ENCODE results near the gene RBCK1.
"Not testable (repeated sequence)": the region's sequence is repeated elsewhere in the genome, so short reads cannot be mapped to it uniquely, and the experiment has no call there.

The RBCK1 gene

GRCh38 chr20:438571-439469 is 30.7 kb downstream of the RBCK1 start:
- no peak for DNase-seq

- DNase-seq, result no peak
Measured at GRCh38 chr20:440148-440547, 32.0 kb downstream of the RBCK1 start.

GRCh38 chr20:440636-441035 is 32.5 kb downstream of the RBCK1 start:
- DNase-seq, result peak; percentile 24

DNA sequence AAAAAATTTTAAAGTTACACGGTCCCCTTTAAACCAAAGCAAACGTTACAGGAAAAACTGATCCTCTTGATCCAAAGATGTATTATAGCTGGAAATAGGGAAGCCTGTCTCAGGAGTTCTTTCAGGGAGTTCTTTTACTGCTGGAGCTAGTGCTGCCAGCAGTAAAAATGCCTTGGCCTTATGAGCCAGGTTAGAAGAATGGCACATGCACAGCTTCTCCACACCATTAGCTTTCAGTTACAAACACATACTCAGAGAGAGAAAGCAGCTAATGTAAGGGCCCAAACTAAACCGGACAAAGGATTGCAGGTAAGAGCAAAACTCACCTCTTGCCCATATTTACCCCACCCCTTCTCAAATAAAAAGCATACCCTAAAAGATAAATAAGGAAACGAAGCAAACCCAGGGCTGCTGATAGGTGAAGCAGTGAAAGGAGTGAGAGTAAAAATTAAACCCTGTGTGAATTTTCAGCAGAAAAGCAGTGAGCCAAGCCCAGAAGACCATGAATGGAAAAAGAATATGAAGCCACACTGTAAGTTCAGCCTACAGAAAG is 35.2 kb downstream of the RBCK1 start:
- DNase-seq, result no peak

DNA sequence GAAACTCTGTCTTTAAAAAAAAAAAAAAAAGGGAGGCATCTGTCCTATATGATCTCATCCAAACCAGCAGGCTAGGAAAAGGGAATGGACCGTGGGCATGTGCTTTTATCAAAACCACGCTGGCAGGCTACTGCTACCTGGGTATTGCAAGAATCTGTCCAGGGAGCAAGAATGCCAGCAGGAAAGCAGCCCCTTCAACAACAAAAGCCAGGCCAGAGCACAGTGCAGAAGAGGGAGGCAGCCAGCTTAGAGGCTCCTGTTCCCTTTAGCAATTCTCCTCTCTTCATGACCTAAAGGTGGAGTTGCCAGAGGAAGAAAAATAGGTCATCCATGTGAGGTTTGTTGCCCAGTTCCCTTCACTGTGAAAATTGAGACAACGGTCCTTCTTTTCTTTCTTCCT is 36.0 kb downstream of the RBCK1 start:
- DNase-seq, result no peak

DNA sequence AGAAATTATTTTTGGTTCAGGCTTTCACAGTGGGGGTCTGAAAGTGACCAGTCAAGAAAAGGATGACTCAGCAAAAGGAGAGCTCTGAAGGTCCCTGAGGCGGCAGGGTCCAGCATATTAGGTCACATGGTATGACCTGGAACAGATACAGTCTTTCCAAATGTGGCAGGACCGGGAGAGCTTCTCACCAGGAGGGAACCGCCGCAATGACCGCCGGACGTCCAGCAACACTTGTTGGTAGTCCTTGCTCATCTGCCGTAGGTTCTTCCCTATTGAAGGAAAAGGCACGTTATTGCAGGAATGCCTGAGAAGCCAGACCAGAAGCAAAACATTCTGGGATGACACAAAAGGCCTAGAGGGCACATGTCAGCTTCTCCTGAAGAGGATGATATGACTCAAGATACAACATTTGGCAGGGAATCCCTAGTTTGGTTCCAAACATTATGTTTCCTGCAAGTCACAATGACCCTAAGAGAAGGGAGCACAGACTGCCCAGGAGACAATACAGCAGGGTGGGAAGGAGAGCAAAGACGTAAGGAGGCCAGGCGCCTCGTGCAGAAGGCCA is 36.8 kb downstream of the RBCK1 start:
- peak; percentile 28 for DNase-seq

DNA sequence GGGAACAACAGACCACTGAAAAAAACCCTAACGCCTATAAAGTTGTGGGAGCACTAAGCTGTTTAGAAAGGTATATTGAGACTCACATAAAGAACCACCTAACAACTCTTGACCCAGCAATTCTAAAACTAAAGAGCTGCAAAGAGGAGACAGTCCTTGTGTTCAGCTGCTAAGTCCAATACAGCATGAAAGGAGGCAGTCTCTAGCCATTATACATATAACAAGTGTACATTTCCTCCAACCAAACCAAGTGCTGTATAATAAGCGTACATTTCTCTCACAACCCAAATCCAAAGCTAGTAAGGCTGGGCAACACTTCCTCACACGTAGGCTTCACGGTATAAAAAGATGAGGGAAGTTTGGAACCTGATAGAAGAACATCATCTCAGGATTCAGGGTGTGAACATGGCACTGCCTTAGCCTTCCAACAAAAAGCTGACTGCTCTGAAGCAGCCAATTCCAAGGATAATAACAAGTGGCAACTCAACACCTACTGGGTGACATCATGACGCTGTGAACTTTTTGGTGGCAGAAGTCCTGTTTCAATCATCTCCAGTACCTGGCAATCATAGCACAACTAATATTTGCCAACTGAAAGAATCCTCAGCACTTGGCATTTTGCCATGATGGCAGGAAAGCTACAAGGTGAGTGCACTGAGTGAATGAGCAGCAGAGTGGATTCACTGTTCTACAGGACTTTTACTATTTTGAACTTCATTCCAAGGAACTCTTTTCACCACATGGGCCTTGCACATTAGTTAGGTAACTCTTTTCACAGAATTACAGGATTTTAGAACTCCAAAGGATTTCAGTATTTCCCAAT is 37.6 kb downstream of the RBCK1 start:
- no peak for DNase-seq

DNA sequence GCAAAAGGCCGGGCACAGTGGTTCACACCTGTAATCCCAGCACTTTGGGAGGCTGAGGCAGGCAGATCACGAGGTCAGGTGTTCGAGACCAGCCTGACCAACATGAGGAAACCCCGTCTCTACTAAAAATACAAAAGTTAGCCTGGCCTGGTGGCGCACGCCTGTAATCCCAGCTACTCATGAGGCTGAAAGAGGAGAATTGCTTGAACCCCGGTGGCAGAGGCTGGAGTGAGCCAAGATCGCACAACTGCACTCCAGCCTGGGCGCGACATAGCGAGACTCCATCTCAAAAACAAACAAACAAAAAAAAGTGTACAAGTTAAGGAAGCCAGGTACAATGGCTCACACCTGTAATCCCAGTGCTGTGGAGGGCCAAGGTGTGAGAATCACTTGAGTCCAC is 43.9 kb downstream of the RBCK1 start:
- not testable (repeated sequence) for DNase-seq

DNA sequence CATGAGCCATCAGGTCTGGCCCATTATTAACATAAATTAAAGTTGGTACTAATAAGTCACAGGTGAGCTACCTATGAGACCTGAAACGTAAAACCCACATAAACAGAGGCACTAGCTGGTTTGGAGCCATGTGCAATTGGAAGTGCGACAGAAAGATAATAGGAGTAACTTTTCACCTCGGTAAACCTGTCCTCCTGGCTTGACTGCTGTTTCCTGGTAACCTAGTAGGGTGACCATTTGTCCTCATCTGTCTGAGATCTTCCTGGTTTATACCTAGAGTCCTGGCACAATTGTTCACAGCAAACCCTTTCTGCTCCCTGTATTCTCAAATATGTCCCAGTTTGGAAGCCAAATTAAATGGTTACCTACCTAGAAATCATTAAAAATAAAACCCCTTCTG is 46.9 kb downstream of the RBCK1 start:
- no peak for DNase-seq

DNA sequence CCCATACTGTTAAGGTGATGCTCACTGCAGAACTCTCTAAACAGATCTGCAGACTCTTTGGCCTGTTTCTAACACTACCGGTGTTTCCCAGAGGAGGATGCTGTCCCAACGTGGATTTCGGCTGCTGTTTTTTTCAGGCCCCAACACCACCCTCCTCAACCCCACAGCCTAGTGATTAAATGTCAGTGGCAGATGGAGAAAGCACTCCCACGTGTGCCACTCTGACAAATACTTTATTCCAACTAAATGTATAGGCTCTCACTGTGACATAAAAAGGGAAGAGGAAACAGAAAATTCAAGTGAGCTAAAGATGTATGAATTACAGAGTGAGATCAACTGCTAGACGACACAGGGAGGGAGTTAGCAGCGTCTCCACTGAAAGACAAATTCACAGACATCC is 50.7 kb downstream of the RBCK1 start:
- no peak for DNase-seq

DNA sequence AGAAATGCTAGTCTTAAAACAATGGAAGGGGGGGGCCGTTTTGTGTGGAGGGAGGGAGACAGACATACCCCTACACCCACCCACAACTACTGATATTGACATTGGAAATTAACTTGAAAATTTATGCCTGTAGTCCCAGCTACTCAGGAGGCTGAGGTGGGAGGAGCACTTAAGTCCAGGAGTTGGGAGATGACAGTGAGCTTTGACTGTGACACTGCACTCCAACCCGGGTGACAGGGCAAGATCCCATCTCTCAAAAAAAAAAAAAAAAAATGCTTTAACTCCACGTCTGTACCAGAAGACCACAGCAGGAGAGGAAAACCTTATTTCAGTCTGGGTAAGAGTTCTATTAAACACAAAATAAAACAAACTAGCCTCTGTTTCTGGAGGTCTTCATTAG is 52.1 kb downstream of the RBCK1 start:
- DNase-seq, result no peak

GRCh38 chr20:460707-461106 is 52.6 kb downstream of the RBCK1 start:
- DNase-seq, result no peak

GRCh38 chr20:461254-462198 is 53.4 kb downstream of the RBCK1 start:
- DNase-seq, result peak; percentile 63

- peak; percentile 88 for DNase-seq
Measured at GRCh38 chr20:462199-462991, 54.3 kb downstream of the RBCK1 start, which contains the start of gene TBC1D20. Gene TBC1D20, minus strand, starts transcription at chr20:462533. Its CDS starts 128 bp downstream, at chr20:462405.

DNA sequence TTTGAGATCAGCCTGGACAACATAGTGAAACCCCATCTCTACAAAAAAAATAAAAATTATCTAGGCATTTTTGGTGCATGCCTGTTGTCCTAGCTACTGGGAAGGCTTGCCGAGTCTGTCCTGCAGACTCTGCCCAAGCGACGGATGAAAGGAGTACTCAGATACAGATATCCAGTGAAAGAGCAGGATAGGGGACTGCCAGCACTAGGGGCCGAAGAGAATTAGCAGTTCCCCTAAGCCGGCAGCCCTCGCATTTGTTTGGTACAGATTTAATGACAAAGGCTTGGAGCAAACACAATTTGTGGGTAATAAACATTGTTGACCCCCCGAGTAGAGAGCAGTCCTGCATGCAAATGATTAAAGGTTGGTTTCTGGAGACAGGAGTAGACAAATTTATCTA is 59.7 kb downstream of the RBCK1 start:
- no peak for DNase-seq

GRCh38 chr20:469746-470490 is 61.8 kb downstream of the RBCK1 start:
- DNase-seq, result no peak

- no peak for DNase-seq
Measured at GRCh38 chr20:472137-472846, 64.2 kb downstream of the RBCK1 start.

GRCh38 chr20:472889-473292 is 64.8 kb downstream of the RBCK1 start:
- DNase-seq, result no peak

DNA sequence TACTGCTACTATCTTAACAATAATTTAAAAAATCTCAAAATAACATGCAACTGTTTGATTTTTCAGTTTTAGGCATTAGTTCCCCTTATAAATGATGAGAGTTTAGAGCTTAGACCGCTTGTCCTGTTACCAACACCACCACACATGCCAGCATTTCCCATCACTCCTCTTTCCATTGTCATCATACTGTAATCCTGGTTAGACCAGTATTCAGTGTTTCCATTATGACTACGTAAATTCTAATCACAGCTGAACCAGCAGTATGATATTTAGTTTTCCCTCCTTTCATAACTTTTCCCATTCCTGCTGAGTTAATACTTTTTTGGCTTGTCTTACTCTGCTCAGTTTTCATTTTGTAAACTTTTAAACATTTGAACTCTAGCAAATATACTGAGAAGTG is 66.5 kb downstream of the RBCK1 start:
- DNase-seq, result no peak
